OCI-LY7 (cell line): ENCODE measurements around the gene TLCD5. TPM values are rescaled to one million over a fixed set of nuclear protein-coding genes. Genes with fewer than 3 reads are reported as not detected.

Source experiments
- BruUV-seq: library from RNA; stranded (reverse); fragments of 400-500 nt; replicated peaks from 2 replicates; lab custom pipeline; 2021; lab: Mats Ljungman, UMichigan
- CTCF ChIA-PET: fragments of 300-600 bp; sonication (Branson Sonifier 250); formaldehyde crosslinking; loops from one replicate; lab custom pipeline; 2022; ENCODE audit warnings: antibody characterized with exemption; ENCODE audit not compliant: unreplicated experiment; lab: Charles Lee
- POLR2A ChIA-PET: fragments of 300-600 bp; sonication (Branson Sonifier 250); formaldehyde crosslinking; loops from one replicate; lab custom pipeline; 2022; ENCODE audit warnings: antibody characterized with exemption; lab: Charles Lee
- DNase-seq: peaks from one replicate; pipeline ENCODE4 v3.0.0-alpha.2; 2015; ENCODE audit warnings: low spot score
- H2AFZ ChIP-seq: fragments of 200-600 bp; sonication (generic), shearing (Covaris generic); 2 replicates; pipeline ENCODE4 v1.6.1; 2014; ENCODE audit warnings: mild to moderate bottlenecking, antibody characterized with exemption, low read length, moderate library complexity
- H3K27ac ChIP-seq: fragments of 200-600 bp; sonication (generic); 2 replicates; pipeline ENCODE4 v1.5.1; 2014; ENCODE audit warnings: mixed run types, low read depth, mild to moderate bottlenecking, moderate library complexity, low read length, inconsistent platforms; ENCODE audit not compliant: poor library complexity, severe bottlenecking
- H3K36me3 ChIP-seq: fragments of 200-600 bp; sonication (generic); 2 replicates; pipeline ENCODE4 v1.6.1; 2014; ENCODE audit warnings: mild to moderate bottlenecking, antibody characterized with exemption, low read length, moderate library complexity, mixed read lengths; ENCODE audit not compliant: insufficient read depth
- H3K4me1 ChIP-seq: fragments of 200-600 bp; sonication (generic); 2 replicates; pipeline ENCODE4 v1.5.1; 2014; ENCODE audit warnings: mild to moderate bottlenecking, low read length; ENCODE audit not compliant: insufficient read depth, poor library complexity, severe bottlenecking
- H3K4me2 ChIP-seq: fragments of 200-600 bp; sonication (generic); 2 replicates; pipeline ENCODE4 v1.6.1; 2014; ENCODE audit warnings: mild to moderate bottlenecking, low read length
- H3K4me3 ChIP-seq: fragments of 200-600 bp; sonication (generic); 2 replicates; pipeline ENCODE4 v1.5.1; 2014; ENCODE audit warnings: mild to moderate bottlenecking, low read depth, low read length; ENCODE audit not compliant: poor library complexity, severe bottlenecking
- H3K79me2 ChIP-seq: fragments of 200-600 bp; sonication (generic); 2 replicates; pipeline ENCODE4 v1.6.1; 2016; ENCODE audit warnings: low read depth, mild to moderate bottlenecking, low read length, moderate library complexity, mixed read lengths; ENCODE audit not compliant: insufficient read depth
- H3K9me2 ChIP-seq: fragments of 200-600 bp; sonication (generic); 2 replicates; pipeline ENCODE4 v1.6.1; 2016; ENCODE audit warnings: mild to moderate bottlenecking, low read length, mixed read lengths; ENCODE audit not compliant: insufficient read depth
- H3K9me3 ChIP-seq: fragments of 200-600 bp; sonication (generic); 2 replicates; pipeline ENCODE4 v1.6.1; 2014; ENCODE audit warnings: mild to moderate bottlenecking, mixed run types, low read length, mixed read lengths
- H4K20me1 ChIP-seq: fragments of 200-600 bp; sonication (generic); 2 replicates; pipeline ENCODE4 v1.6.1; 2014; ENCODE audit warnings: mild to moderate bottlenecking, antibody characterized with exemption, low read length, moderate library complexity, mixed read lengths; ENCODE audit not compliant: insufficient read depth
- EZH2phosphoT487 ChIP-seq: fragments of 200-600 bp; sonication (generic); IDR thresholded peaks from 2 replicates; pipeline ENCODE4 v1.6.1; 2018; ENCODE audit warnings: low read depth, borderline replicate concordance, mild to moderate bottlenecking, mixed run types, antibody characterized with exemption, low read length, moderate library complexity, mixed read lengths
- intact Hi-C: fragments of 100-400 bp; cut with micrococcal nuclease; formaldehyde crosslinking; loops from one replicate; pipeline ENCODE4 v1.10.0; 2022; ENCODE audit not compliant: unreplicated experiment
- total RNA-seq, 2 experiments: library from RNA; depleted of rRNA in 1 of 2; stranded (reverse); fragments of >200 nt in 1 of 2; shearing (Covaris generic) in 1 of 2; gene quantifications; 2 replicates each; pipeline ENCODE4 v1.2.3, GENCODE V29; 2014 to 2022
- TF ChIP-seq, protein P1 (sequence below): fragments of 200-600 bp; sonication (generic); conservative IDR thresholded peaks from 2 replicates; pipeline ENCODE4 v1.5.1; 2014; ENCODE audit warnings: mild to moderate bottlenecking, antibody characterized with exemption, low read length, moderate library complexity, mixed read lengths

TLCD5 gene
- total RNA-seq, 2 experiments from 2014 or later = 0.60 TPM; not detected in 1

DNA sequence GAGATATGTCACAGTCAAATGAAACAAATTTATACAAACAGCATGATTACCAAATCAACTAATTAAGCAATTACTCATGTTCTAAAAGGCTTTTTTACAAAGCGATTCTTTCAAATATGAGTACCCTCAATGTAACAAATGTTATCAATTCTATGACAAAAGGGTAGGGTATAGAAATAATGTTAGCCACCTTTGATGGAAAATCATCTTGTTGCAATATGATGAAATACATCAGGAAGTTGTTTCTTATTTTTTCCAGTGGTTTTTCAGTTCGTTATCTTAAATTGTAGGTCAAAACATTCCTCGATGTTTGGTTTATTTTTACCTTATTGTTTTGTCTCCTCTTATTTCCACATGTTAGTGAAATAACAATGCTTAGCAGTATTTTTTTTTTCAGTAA, 17.6 kb downstream of the TLCD5 start:
- Histone ChIP-seq H3K4me1 (peaks cover 35% of the 10 kb centered on the region), H3K4me2 (no peak overlapping the region), H2AFZ (no peak overlapping the region), H3K9me2 (no peaks in the 10 kb centered on the region), H4K20me1 (peaks cover 51% of the 10 kb centered on the region), H3K79me2 (peaks cover 39% of the 10 kb centered on the region; the same call in 1 of the 2 replicates), H3K9me3 (peaks cover 9% of the 10 kb centered on the region), H3K36me3 (no peaks in the 10 kb centered on the region; the same call in 1 of the 2 replicates), H3K4me3 (no peak overlapping the region), H3K27ac (no peak overlapping the region)
- no peak for DNase-seq
- POLR2A ChIA-PET = no interaction called here
- no peak for TF ChIP-seq EZH2phosphoT487
- TF ChIP-seq, protein P1, sequence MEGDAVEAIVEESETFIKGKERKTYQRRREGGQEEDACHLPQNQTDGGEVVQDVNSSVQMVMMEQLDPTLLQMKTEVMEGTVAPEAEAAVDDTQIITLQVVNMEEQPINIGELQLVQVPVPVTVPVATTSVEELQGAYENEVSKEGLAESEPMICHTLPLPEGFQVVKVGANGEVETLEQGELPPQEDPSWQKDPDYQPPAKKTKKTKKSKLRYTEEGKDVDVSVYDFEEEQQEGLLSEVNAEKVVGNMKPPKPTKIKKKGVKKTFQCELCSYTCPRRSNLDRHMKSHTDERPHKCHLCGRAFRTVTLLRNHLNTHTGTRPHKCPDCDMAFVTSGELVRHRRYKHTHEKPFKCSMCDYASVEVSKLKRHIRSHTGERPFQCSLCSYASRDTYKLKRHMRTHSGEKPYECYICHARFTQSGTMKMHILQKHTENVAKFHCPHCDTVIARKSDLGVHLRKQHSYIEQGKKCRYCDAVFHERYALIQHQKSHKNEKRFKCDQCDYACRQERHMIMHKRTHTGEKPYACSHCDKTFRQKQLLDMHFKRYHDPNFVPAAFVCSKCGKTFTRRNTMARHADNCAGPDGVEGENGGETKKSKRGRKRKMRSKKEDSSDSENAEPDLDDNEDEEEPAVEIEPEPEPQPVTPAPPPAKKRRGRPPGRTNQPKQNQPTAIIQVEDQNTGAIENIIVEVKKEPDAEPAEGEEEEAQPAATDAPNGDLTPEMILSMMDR = no peak
- BruUV-seq = no TSS peak
- CTCF ChIA-PET = no interaction called here
- intact Hi-C loops = no loop called here

DNA sequence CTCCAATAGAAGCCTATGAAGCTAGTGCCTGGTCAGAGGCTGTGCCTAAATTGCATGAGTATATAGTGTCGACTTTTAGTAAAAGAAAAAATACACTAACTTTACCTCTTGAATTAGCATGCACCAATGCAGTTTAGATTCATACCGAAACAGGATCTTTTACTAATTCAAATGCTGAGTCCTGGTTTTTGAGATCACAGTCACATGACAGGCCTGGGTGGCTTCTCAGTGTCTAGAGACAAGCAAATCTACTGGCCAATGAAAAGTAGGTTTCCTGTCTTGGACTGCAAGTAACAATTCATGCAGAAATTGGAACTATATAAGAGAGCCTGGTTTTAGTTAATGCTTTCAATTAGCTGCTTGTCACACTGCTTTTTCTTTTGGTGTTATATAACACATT, 18.3 kb downstream of the TLCD5 start:
- H3K9me3 ChIP-seq = peaks cover 9% of the 10 kb centered on the region
- H2AFZ ChIP-seq = no peak overlapping the region
- H3K79me2 ChIP-seq = peaks cover 32% of the 10 kb centered on the region; the same call in 1 of the 2 replicates
- no peak for TF ChIP-seq EZH2phosphoT487
- TF ChIP-seq, protein P1 = no peak
- peaks cover 46% of the 10 kb centered on the region for H4K20me1 ChIP-seq
- no peaks in the 10 kb centered on the region; the same call in 1 of the 2 replicates for H3K36me3 ChIP-seq
- peak overlapping the region; percentile 27; the same call in 1 of the 2 replicates for H3K4me2 ChIP-seq
- ChIA-PET POLR2A (no interaction called here), CTCF (no interaction called here)
- no peak overlapping the region for H3K27ac ChIP-seq
- intact Hi-C loops = no loop called here
- no TSS peak for BruUV-seq
- no peaks in the 10 kb centered on the region for H3K9me2 ChIP-seq
- peak; percentile 4 for DNase-seq
- H3K4me1 ChIP-seq = peaks cover 28% of the 10 kb centered on the region
- H3K4me3 ChIP-seq = no peak overlapping the region

DNA sequence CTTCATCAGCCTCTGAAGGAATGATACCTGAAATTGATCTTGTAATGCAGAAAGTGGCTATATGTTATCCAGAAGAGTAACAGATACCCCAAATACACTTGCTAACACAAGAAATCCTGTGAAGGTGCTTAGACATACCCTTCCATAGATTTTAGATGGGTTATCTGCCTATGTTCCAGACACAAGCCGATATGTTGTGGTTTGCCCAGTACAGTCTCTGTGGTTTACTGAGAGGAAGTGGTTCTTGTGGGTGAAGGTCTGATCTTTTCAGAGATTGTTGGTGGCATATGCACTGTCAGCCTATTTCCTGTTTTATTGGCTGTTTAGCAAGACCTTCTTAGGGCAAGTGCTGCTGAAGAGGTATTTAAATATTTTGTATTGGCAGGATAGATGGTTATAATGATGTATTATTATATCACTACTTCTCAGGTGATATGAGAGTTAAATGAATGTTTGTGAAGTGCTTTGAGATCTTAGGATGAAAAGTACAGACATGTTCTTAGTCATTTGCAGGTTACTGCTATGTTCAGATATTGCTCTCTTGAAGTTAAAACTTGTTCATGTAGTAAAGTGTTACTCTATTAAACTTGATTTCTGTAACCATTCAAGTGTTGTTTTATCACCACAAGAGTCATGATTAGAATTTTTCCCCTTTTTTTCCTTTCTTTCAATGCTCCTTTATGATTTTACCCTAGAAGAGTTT, 19.4 kb downstream of the TLCD5 start:
- intact Hi-C loops = loop anchor here (1.0 kb wide), 1 partner anchor 8 kb away; the partner anchor contains the start of gene ARHGEF12
- Histone ChIP-seq H3K36me3 (no peaks in the 10 kb centered on the region; the same call in 1 of the 2 replicates), H3K79me2 (peaks cover 26% of the 10 kb centered on the region; the same call in 1 of the 2 replicates), H4K20me1 (peaks cover 45% of the 10 kb centered on the region), H3K9me3 (peaks cover 9% of the 10 kb centered on the region), H3K4me1 (peaks cover 22% of the 10 kb centered on the region), H3K4me3 (no peak overlapping the region), H3K4me2 (peak overlapping the region; percentile 27), H2AFZ (no peak overlapping the region), H3K27ac (no peak overlapping the region), H3K9me2 (no peaks in the 10 kb centered on the region)
- TF ChIP-seq, protein P1 = no peak
- no peak for TF ChIP-seq EZH2phosphoT487
- DNase-seq = peak; percentile 83
- ChIA-PET POLR2A (no interaction called here), CTCF (no interaction called here)
- no TSS peak for BruUV-seq
